ENCODE results near the gene TUT7.

The TUT7 gene

DNA sequence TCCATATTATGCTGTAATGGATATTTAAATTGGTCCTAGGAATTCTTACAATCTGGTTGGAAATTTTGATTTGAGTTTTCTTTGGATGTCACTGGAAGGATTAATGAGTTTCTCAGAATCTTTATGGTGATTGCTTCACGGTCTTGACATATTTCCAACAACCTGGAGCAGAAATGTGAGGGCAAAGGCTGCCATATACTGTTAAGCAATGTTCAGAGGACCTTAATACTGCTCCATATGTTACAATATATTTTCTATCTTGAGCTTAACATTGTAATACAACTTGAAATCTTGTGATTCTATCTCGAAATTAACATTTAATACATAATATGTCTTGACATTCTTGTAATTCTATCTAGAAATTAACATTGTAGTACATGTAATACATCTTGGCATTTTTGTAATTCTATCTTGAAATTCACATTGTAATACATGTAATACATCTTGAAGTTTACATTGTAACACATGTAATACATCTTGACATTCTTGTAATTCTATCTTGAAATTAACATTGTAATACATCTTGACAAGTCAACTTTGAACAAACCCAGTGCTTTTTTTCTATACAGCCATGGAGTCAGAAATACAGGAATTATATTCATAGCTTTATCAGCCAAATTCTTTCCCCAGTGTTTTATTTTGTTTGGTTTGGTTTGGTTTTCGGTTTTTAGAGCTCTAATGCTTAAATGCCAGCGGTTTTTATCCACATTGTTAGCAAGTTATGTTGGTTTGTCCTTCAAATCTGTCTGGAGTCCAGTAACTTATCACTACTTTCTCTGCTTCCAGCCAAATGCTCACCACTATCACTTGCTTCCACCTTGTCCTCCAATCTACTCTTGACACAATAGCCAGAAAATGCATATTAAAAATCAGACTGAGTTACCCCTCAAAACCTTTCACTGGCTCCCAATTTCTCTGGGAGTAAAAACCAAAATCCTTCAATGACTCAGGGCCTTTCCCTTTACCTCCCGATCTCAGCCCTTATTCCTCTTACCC, 3.0 kb upstream of the TUT7 start:
- TF ChIP-seq, protein P1, sequence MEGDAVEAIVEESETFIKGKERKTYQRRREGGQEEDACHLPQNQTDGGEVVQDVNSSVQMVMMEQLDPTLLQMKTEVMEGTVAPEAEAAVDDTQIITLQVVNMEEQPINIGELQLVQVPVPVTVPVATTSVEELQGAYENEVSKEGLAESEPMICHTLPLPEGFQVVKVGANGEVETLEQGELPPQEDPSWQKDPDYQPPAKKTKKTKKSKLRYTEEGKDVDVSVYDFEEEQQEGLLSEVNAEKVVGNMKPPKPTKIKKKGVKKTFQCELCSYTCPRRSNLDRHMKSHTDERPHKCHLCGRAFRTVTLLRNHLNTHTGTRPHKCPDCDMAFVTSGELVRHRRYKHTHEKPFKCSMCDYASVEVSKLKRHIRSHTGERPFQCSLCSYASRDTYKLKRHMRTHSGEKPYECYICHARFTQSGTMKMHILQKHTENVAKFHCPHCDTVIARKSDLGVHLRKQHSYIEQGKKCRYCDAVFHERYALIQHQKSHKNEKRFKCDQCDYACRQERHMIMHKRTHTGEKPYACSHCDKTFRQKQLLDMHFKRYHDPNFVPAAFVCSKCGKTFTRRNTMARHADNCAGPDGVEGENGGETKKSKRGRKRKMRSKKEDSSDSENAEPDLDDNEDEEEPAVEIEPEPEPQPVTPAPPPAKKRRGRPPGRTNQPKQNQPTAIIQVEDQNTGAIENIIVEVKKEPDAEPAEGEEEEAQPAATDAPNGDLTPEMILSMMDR (IDR thresholded peaks at IDR 0.05; ENCODE audit: low read depth, low read length, missing control alignments) = no peak
- in situ Hi-C loops (cut with HindIII; ENCODE audit: low sequenced_read_pairs) = no loop called here
- DNase-seq (ENCODE audit: low read depth) = no peak
- no peak overlapping the region for H3K4me3 ChIP-seq (ENCODE audit: low read depth, low read length)

- no peak overlapping the region for H3K4me3 ChIP-seq (ENCODE audit: low read depth, low read length)
- TF ChIP-seq, protein P1 (IDR thresholded peaks at IDR 0.05; ENCODE audit: low read depth, low read length, missing control alignments) = no peak
- no peak for DNase-seq (ENCODE audit: low read depth)
- in situ Hi-C loops (cut with HindIII; ENCODE audit: low sequenced_read_pairs) = no loop called here
These were observed 1.6 kb upstream of the TUT7 start for GRCh38 chr9:86355814-86356213.

DNA sequence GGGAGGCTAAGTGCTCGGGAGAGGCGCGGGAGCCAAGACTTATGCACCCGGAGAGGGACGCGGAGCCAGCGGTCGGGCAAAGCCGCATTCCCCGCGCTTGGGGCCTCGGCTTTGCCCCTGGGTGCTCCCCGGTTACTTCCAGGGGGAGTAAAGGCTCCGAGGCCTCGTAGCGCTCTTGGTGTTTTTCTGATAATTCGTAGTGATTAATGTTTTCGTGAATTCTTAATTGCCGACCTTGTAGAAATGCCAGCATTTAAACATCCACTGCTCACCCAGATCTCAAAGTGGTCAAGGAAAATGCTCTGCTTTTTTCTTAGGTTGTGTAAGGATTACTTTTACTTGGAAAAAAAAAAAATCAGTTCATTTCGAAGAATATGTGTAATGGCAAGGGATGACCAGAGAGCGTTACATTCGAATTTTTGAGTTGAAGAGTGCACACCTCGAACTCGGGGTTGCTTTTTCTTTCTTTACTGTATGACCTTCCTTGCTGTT, 654 bp upstream of the TUT7 start:
- peak overlapping the region; percentile 92 for H3K4me3 ChIP-seq (ENCODE audit: low read depth, low read length)
- TF ChIP-seq, protein P1 (IDR thresholded peaks at IDR 0.05; ENCODE audit: low read depth, low read length, missing control alignments) = no peak
- DNase-seq (ENCODE audit: low read depth) = peak; percentile 32
- in situ Hi-C loops (cut with HindIII; ENCODE audit: low sequenced_read_pairs) = no loop called here

DNA sequence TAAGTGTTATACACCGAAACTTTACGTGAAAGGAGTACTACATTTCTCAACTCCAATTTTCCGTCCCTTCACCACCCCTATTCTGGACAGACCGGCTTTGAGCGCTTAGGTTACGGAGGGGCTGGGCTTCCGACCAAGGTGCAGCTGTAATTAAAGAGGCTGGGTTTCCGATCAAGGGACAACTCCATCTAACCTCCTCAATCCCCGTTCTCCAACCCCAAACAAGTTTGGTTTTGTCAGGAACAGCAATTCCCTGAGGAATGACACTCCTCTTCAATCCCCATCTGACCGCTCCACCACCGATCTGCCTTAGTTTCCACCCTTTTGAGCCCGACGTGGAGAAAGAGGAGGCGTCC, 577 bp downstream of the TUT7 start:
- TF ChIP-seq, protein P1 (IDR thresholded peaks at IDR 0.05; ENCODE audit: low read depth, low read length, missing control alignments) = no peak
- no peak for DNase-seq (ENCODE audit: low read depth)
- in situ Hi-C loops (cut with HindIII; ENCODE audit: low sequenced_read_pairs) = no loop called here
- H3K4me3 ChIP-seq (ENCODE audit: low read depth, low read length) = peak overlapping the region; percentile 92

GRCh38 chr9:86352440-86353077, 1.7 kb downstream of the TUT7 start:
- DNase-seq (ENCODE audit: low read depth) = no peak
- in situ Hi-C loops (cut with HindIII; ENCODE audit: low sequenced_read_pairs) = no loop called here
- TF ChIP-seq, protein P1 (IDR thresholded peaks at IDR 0.05; ENCODE audit: low read depth, low read length, missing control alignments) = no peak
- H3K4me3 ChIP-seq (ENCODE audit: low read depth, low read length) = peak overlapping the region; percentile 92

DNA sequence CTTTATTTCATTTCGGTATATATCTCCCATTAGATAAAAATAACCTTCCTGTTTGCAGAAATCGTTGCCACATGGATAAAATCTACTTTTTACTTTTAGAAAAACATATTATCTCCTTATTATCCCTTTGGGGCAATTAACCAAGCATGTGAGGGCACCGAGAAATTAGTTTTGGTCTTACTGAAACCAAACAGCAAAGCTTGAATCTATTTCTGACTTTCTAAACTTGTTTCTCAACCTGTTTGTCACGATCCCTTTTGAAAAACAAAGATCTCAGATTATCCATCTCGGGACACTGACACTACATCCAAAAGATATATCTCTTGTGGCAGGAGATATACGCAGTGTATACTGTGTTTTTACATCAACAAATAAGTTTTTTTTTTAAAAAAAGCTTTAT, 2.3 kb downstream of the TUT7 start:
- in situ Hi-C loops (cut with HindIII; ENCODE audit: low sequenced_read_pairs) = no loop called here
- H3K4me3 ChIP-seq (ENCODE audit: low read depth, low read length) = peak overlapping the region; percentile 92
- DNase-seq (ENCODE audit: low read depth) = no peak
- TF ChIP-seq, protein P1 (IDR thresholded peaks at IDR 0.05; ENCODE audit: low read depth, low read length, missing control alignments) = no peak

Data from astrocyte of the cerebellum (primary cell).